Limb (tissue), 2 donors: ENCODE measurements around the gene GTF2IRD2.
A peak's percentile ranks its signal among the peaks of the same experiment; 100 is the strongest.
"Not testable (repeated sequence)": the region's sequence is repeated elsewhere in the genome, so short reads cannot be mapped to it uniquely, and the experiment has no call there.

Experiments used
- DNase-seq, 2 donors: peaks; one replicate each; pipeline ENCODE4 v3.0.0-alpha.2; 2016; ENCODE audit errors: extremely low spot score in 2 of 2

The GTF2IRD2 gene

DNA sequence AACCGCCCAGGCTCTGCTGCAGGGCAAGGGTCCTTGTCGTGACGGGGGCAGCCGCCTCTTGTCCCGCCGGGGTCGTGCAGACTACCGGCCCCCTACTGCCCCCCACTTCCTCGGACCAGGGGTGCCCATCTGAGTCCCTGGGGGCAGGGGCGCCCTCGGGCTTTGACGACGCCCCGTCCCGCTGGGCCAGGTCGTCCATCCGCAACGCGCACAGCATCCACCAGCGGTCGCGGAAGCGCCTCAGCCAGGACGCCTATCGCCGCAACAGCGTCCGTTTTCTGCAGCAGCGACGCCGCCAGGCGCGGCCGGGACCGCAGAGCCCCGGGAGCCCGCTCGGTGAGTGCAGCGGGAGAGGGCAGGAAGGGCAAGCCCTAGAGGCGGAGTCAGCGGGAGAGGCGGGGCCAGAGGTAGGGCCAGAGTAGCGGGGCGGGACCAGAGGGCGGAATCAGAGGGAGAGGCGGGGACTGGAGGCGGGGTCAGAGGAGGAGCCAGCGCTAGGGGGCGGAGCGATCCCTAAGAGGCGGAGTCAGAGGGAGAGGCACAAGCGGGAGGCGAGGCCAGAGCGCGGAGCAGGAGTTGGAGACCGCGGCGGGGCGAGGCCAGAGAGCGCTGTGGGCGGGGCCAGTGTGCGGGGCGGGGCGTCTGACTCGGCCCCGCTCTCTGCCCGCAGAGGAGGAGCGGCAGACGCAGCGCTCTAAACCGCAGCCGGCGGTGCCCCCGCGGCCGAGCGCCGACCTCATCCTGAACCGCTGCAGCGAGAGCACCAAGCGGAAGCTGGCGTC, 62.8 kb downstream of the GTF2IRD2 start:
- DNase-seq = peak; percentile 73 to 96

DNA sequence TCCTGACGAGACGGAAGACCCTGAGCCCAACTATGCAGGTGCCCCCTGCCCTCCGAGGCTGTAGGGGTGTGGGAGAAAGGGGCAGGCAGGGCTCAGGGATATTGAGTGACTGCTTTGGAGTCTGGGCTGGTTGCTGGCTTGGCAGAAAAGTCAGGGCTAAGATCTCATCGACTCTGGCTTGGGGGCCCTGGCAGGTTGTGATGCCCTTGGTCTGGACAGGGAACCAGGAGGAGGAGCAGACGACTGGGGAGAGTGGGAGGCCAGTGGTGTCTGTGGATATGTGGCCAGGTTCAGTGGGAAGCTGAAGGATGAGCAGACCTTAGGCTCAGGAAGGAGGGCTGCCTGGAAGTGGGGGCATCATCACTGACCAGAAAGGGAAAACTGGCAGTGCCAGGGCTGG, 67.8 kb downstream of the GTF2IRD2 start:
- not testable (repeated sequence) for DNase-seq

DNA sequence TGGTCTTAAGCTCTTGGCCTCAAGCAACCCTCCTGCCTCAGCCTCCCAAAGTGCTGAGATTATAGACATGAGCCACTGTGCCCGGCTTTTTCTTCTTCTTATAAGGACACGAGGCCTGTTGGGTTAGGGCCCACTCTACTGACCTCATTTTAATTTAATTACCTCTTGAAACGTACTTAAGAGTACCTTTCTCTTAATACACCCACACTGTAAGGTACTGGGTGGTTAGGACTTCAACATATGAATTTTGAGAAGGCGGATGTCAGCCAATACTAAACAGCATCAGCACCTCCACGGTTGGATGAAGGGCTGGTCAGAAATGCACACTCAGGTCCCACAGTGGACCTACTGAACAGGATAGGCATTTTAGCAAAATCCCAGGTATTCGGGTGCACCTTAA, 69.7 kb downstream of the GTF2IRD2 start:
- not testable (repeated sequence) for DNase-seq

DNA sequence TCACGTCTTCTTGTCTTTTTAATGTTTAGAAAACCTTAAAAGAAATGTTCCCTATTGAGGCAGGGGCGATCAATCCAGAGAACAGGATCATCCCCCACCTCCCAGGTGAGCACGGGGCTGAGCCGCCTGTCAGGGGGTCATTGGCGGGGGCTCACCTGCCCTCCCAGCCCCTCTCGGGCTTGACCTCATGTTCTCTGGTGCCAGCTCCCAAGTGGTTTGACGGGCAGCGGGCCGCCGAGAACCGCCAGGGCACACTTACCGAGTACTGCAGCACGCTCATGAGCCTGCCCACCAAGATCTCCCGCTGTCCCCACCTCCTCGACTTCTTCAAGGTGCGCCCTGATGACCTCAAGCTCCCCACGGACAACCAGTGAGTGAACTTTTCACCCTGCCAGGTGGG, 72.4 kb downstream of the GTF2IRD2 start:
- DNase-seq = not testable (repeated sequence)

DNA sequence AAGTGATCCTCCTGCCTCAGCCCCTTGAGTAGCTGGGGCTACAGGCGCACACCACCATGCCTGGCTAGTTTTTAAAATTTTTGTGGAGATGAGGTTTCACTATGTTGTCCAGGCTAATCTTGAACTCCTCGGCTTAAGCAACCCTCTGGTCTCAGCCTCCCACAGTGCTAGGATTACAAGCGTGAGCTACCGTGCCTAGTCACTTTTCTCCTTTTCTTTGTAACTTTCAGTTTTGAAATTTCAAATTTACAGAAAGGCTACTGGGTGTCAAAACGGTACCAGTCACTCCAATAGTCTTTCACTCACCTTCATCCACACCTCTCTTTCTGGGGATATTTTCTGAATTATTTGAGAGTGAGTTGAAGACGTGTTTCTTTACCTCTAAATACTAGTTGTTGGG, 76.3 kb downstream of the GTF2IRD2 start:
- not testable (repeated sequence) for DNase-seq

DNA sequence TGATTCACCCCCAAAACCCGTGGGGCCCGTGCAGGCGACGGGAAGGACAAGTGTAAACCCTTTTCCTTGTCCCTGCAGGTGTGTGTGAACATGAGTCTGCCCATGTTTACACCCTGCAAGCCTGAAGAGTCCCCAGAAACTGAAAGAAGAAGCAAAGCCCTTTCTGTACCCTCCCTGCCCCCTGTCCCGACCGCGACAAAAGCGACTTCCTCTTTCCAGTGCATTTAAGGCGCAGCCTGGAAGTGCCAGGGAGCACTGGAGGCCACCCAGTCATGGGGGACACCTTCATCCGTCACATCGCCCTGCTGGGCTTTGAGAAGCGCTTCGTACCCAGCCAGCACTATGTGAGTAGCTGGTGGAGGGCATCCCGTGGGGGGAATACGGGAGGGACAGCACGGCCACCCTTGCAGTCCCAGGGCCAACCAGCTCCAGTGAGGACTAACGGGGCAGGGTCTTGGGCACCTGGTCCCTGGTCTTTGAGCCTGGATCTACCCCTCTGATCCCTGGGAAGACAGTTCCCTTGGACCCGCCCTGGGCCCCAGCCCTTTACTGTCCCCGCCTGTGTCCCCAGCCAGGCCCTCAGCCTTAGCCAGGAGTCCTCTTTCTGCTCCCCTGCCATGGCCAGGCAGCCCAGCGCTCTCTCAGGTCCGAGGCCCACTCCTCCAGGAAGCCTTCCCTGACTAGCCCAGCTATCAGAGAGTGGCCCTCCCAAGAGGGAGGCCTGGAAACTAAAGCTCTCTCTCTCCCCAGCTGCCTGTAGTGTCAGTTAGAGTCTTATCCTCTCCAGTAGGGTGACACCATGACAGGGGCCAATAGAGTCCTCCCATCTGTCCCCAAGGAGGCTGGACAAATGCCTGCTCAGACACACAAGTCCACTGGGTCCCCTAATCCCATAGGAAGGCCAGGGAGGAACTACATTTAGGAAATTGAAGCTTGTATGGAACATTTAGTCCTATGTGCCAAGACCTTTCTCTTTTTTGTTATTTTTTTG, 77.3 kb downstream of the GTF2IRD2 start, which contains the start of gene NCF1:
TSS of gene NCF1 (plus strand) at position 252 of the 991 bp plus-strand sequence. CDS start at position 273, 21 bp downstream.
- not testable (repeated sequence) for DNase-seq

DNA sequence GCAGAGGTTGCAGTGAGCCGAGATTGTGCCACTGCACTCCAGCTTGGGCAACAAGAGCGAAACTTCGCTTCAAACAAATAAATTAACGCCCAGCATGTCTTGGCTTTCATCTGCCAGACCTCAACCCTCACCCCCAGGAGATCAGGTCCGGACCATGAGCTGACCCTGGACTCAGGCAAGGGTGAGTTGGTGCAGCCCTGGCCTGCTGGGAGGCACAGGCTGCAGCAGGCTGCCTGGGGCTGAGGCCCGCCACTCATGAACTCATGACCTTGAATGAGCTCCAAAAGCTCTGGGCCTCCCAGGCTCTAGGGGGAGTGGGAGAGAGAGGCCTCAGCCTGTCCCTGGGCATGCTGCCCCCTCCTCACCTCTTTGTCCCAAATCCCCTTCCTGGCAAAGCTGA, 79.3 kb downstream of the GTF2IRD2 start:
- not testable (repeated sequence) for DNase-seq

DNA sequence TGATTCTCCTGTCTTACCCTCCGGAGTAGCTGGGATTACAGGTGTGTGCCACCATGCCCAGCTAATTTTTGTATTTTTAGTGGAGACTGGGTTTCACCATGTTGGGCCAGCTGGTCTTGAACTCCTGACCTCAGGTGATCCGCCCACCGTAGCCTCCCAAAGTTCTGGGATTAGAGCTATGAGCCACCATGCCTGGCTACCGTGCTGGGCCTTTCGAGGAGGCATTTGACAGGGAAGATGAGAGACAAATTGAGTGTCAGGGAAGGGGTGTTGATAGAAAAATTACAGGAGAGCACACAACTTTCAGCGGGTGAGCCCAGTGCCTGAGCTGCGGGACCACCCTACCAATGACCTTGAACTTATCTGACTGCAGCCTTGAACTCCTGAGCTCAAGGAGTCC, 81.3 kb downstream of the GTF2IRD2 start:
- not testable (repeated sequence) for DNase-seq

DNA sequence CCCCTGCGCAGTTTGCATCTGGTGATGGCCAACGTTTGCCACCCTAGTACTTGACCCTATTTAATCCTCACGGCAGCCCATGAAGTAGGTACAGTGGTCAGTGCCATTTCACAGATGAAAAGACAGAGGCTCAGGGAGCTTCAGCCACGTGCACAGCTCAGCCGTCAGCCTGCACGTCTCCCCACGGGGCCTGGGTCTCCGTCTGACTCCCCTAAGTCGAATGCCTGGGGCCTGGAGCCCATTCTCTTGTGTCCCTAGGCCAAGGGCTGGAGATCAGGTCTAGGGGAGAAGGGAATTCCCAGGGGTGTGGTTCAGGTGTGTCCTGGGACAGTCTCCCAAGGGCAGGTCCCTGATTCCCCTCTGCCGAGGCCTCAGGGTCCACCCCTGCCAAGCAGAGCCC, 84.4 kb downstream of the GTF2IRD2 start:
- DNase-seq = peak in 1 of 2 donors; percentile 17

DNA sequence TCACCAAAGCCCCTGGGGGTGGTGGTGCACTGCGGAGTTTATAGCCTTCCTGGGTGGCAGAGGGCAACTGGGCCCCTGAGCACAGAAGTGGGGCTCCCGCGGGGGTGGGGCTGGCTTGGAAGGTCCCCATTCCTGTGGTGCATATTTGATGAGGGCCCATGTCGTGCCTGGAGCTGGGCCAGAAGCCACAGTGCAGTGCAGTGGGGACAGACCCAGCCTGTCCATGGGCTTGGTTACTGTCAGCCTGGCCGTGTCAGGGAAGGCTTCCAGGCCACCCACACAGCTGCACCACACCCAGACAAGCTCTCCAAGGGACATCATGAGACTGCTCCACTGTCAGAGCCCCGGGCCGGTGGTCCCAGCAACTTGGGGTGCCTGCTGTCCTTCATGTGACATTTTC, 84.9 kb downstream of the GTF2IRD2 start:
- not testable (repeated sequence) for DNase-seq

DNA sequence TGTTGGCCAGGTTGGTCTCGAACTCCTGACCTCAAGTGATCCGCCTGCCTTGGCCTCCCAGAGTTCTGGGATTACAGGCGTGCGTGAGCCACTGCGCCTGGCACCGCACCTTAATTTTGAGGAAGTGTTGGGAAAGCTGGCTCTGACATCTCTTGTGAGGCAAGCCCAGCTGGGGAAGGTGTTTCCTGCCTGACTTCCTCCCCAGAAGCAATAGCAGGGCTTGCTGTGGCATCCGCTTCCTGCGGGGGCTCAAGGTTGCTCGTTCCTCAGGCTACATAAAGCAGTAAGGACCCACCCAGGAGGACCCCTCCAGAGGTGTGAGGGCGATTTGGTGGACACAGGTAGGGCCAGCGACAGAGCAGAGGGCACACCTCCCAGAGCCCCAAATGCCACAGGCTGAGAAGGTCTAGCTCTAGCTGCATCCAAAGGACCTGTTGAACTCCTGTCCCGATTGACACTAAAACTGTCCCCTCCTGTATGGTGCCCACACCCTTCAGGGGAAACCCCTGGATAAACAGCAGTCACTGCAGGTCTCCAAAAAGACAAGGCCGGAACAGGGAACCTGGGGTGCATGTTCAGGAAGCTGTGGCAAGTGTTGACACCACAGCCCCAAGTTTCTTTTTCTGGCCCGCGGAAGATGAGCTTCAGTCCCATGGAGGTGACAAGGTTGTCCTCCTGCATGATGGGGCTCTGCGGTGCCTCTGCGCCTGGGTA, 86.0 kb downstream of the GTF2IRD2 start:
- not testable (repeated sequence) for DNase-seq

DNA sequence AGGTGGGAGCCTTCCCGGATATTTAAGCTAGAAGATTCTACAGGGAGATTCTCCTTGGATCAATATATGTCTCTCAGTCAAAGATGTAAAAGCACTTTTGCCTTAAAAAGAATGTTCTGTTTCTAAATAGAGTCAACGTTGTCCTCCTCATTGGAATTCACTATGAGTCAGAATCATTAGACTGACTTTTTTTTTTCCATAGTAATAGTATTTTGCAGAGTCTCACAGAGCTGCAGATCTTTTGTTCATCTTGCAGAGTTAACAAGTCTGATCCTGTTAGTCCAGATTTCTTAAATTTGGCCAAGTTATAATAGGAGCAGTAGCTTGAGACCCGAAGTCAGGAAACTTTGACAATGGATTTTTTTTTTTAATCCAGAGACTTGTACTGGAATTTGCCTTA, 92.4 kb downstream of the GTF2IRD2 start:
- not testable (repeated sequence) for DNase-seq

DNA sequence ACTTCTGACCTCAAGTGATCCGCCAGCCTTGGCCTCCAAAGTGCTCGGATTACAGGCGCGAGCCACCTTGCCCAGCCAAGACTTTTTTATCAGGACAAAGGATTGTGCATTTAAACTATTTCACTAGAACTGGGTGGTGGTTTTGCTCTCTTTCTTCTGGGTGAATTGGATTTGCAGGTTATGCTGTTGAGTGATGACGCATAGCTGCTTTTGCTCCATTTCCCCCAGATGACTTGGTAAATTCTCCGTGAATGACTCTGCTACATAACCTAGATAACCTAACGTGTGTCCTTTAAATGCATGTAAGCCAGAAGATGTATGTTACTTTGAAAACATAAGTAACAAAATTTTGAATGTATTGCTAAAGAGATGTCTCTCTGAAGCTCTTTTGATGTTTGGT, 93.1 kb downstream of the GTF2IRD2 start:
- DNase-seq = not testable (repeated sequence)

DNA sequence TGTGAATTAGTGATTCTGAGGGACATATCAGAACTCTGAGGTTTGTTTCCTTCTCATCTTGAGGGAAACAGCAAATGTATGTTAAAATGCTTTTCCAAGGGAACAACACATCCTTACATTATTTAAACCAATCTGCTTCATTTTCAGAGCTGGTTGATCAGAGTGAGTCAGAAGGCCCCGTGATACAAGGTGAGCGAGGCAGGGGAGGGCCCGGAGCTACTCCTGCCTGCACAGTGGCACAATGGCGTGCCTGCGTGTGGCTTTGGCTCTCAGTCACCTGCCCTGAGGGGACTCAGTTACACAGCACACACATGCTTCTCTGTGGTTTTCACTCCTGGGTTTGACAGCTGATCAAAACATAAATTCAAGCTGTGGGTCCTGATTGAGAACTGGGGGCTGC, 94.7 kb downstream of the GTF2IRD2 start:
- not testable (repeated sequence) for DNase-seq

DNA sequence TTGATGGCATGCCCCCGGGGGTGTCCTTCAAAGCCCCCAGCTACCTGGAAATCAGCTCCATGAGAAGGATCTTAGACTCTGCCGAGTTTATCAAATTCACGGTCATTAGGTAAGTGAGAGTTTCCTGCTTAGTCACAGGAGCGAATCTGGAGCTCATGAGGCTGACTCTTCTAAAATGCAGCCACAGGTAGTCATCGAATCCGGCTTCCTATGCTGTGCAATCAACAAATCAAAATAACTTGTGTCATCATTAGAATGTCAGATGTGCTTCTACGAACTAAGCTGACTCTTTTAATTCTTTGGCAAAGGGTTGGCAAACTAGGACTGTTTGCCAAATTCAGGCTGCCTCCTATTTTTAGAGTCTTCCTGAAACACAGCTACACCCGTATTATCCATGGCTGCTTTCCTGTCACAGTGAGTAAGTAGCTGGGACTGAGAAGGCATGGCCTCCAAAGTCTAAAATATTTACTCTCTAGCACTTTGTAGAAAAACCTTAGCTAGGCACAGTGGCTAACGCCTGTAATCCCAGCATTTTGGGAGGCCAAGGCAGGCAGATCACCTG, 97.4 kb downstream of the GTF2IRD2 start:
- DNase-seq = not testable (repeated sequence)
